Brain microvascular endothelial cell (primary cell): ENCODE data around the gene SMARCAD1.
"Not testable (repeated sequence)": the region's sequence is repeated elsewhere in the genome, so short reads cannot be mapped to it uniquely, and the experiment has no call there.

Experiments
- DNase-seq: peaks from one replicate; pipeline ENCODE4 v3.0.0-alpha.2; 2020
- H3K27ac ChIP-seq: fragments of 250-450 bp; sonication (Bioruptor Pico); 2 replicates; pipeline ENCODE4 v1.5.1; 2020; ENCODE audit warnings: mild to moderate bottlenecking, moderate library complexity
- H3K27me3 ChIP-seq: fragments of 250-450 bp; sonication (Bioruptor Pico); replicated peaks from 2 replicates; pipeline ENCODE4 v1.5.1; 2020; ENCODE audit warnings: mild to moderate bottlenecking
- H3K36me3 ChIP-seq: fragments of 250-450 bp; sonication (Bioruptor Pico); replicated peaks from 2 replicates; pipeline ENCODE4 v1.5.1; 2020; ENCODE audit warnings: mild to moderate bottlenecking
- H3K4me3 ChIP-seq: 2 replicates; pipeline ENCODE4 v1.5.1; 2011; ENCODE audit warnings: low read depth, mild to moderate bottlenecking, control low read depth, low read length, moderate library complexity
- in situ Hi-C: cut with HindIII; loops from 2 replicates; pipeline ENCODE4 v1.10.0; 2017; ENCODE audit warnings: low sequenced_read_pairs, low pct_ligation_motif_present
- TF ChIP-seq, protein P1 (sequence below): IDR thresholded peaks from 2 replicates; pipeline ENCODE4 v1.5.1; 2011; ENCODE audit warnings: low read depth, mild to moderate bottlenecking, moderate library complexity, low read length, control low read depth, inconsistent platforms; ENCODE audit errors: missing control alignments

The SMARCAD1 gene

GRCh38 chr4:94305466-94306225 lies 98.0 kb downstream of the SMARCAD1 start:
- in situ Hi-C loops: no loop called here
- no peak overlapping the region for H3K27ac ChIP-seq
- H3K4me3 ChIP-seq: no peak overlapping the region

DNA sequence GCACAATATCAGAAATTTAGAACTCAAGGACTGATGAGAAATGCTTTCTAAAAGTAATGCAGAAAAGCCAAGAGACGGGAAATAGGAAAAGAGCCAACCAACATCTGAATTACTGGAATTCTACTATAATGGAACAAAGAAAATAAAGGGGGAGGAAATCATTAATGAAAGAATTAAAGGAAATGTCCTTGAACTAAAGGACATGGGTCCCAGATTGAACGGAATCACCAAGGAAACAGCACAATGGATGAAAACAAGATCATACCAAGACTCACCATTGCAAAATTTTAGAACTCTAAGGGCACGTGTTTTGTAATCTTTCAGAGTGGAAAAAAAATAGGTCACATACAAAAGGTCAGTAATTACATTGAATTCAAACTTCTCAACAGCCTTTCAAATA lies 99.0 kb downstream of the SMARCAD1 start:
- no peak overlapping the region for H3K4me3 ChIP-seq
- TF ChIP-seq, protein P1, sequence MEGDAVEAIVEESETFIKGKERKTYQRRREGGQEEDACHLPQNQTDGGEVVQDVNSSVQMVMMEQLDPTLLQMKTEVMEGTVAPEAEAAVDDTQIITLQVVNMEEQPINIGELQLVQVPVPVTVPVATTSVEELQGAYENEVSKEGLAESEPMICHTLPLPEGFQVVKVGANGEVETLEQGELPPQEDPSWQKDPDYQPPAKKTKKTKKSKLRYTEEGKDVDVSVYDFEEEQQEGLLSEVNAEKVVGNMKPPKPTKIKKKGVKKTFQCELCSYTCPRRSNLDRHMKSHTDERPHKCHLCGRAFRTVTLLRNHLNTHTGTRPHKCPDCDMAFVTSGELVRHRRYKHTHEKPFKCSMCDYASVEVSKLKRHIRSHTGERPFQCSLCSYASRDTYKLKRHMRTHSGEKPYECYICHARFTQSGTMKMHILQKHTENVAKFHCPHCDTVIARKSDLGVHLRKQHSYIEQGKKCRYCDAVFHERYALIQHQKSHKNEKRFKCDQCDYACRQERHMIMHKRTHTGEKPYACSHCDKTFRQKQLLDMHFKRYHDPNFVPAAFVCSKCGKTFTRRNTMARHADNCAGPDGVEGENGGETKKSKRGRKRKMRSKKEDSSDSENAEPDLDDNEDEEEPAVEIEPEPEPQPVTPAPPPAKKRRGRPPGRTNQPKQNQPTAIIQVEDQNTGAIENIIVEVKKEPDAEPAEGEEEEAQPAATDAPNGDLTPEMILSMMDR: no peak
- H3K27ac ChIP-seq: no peak overlapping the region
- no peak for DNase-seq
- H3K36me3 ChIP-seq: no peaks in the 10 kb centered on the region
- in situ Hi-C loops: no loop called here
- no peaks in the 10 kb centered on the region for H3K27me3 ChIP-seq

More at GRCh38 chr4:94305466-94306225, 98.0 kb downstream of the SMARCAD1 start:
- H3K27me3 ChIP-seq: no peaks in the 10 kb centered on the region
- DNase-seq: no peak
- TF ChIP-seq, protein P1: no peak
- H3K36me3 ChIP-seq: no peaks in the 10 kb centered on the region

- Histone ChIP-seq H3K27me3 (no peaks in the 10 kb centered on the region), H3K27ac (no peak overlapping the region), H3K4me3 (no peak overlapping the region), H3K36me3 (no peaks in the 10 kb centered on the region)
- peak; percentile 25 for DNase-seq
- TF ChIP-seq, protein P1: no peak
- in situ Hi-C loops: no loop called here
Observed at GRCh38 chr4:94307231-94307871, 99.7 kb downstream of the SMARCAD1 start.

- H3K27ac ChIP-seq, DNase-seq, in situ Hi-C loops, H3K4me3 ChIP-seq, H3K27me3 ChIP-seq, H3K36me3 ChIP-seq: not testable (repeated sequence)
Observed at GRCh38 chr4:94319927-94320326, 112.3 kb downstream of the SMARCAD1 start.

DNA sequence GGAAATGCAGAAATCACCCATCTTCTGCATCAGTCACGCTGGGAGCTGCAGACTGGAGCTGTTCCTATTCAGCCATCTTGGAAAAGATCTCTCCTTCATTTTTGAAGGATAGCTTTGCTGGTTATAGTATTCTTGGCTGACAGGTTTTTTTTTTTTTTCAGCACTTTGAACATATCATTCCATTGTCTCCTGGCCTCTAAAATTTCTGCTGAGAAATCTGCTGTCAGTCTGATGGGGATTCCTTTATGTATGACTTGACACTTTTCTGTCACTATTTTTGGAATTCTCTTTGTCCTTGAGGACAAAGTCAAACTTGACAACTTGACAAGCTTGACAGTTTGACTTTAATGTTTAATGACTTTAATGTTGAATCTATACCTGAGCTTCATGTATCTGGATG lies 118.2 kb downstream of the SMARCAD1 start:
- Histone ChIP-seq H3K4me3 (no peak overlapping the region), H3K27me3 (no peaks in the 10 kb centered on the region), H3K27ac (no peak overlapping the region), H3K36me3 (no peaks in the 10 kb centered on the region)
- no peak for DNase-seq
- TF ChIP-seq, protein P1: no peak
- in situ Hi-C loops: no loop called here

DNA sequence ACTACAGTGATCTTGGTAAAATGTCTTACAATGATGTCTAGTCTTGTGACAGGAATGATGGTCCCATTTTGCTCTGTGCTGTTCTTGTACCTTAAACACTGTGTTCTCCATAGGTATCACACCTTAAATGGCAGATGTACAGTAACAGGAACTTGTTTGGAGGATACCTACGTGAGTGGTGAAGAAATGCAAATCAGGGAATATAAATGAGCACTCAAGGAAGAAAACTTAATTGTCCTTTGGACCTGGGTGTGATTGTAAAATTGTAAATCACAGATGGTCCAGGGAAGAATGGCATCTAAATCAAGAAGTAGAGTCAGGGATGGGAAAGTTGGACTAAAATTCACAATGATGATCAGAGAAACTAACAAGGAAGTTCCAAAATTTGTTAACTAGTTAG lies 122.3 kb downstream of the SMARCAD1 start:
- TF ChIP-seq, protein P1: no peak
- H3K36me3 ChIP-seq: no peaks in the 10 kb centered on the region
- in situ Hi-C loops: no loop called here
- no peaks in the 10 kb centered on the region for H3K27me3 ChIP-seq
- no peak overlapping the region for H3K27ac ChIP-seq
- H3K4me3 ChIP-seq: no peak overlapping the region
- DNase-seq: no peak
